Endothelial cell of umbilical vein (primary cell): ENCODE measurements around the gene BTG2. TPM values are rescaled to one million over a fixed set of nuclear protein-coding genes. Genes with fewer than 3 reads are reported as not detected.

Source experiments
- BruUV-seq: library from RNA; stranded (reverse); fragments of 400-500 nt; replicated peaks from 2 replicates; lab custom pipeline; 2021; lab: Mats Ljungman, UMichigan
- CTCF ChIA-PET: fragments of 300-600, 350-600 bp; sonication (Branson Sonifier 250); formaldehyde crosslinking; loops from one replicate; lab custom pipeline; 2021; ENCODE audit warnings: antibody characterized with exemption, inconsistent platforms; lab: Charles Lee
- POLR2A ChIA-PET: fragments of 300-600, 350-600 bp; sonication (Branson Sonifier 250); formaldehyde crosslinking; loops from one replicate; lab custom pipeline; 2021; ENCODE audit warnings: antibody characterized with exemption, inconsistent platforms; lab: Charles Lee
- DNase-seq: peaks from one replicate; pipeline ENCODE4 v3.0.0-alpha.2; 2011; ENCODE audit warnings: low read depth, low spot score
- FAIRE-seq: peaks from 2 replicates; lab custom pipeline; 2011; peaks lifted over from hg19 to GRCh38; lab: Jason Lieb, UNC
- H2AFZ ChIP-seq: 2 replicates; pipeline ENCODE4 v1.6.0; 2012; ENCODE audit warnings: low read depth, low read length, control low read depth, inconsistent platforms
- H3K27ac ChIP-seq: 2 replicates; pipeline ENCODE4 v1.5.1; 2011; ENCODE audit warnings: low read depth, mild to moderate bottlenecking, control low read depth, low read length, moderate library complexity; ENCODE audit not compliant: insufficient read depth
- H3K27me3 ChIP-seq, 2 experiments: 2 replicates each; pipeline versions ENCODE4 v1.6.0 to v1.6.1; 2011; ENCODE audit warnings: low read length in 2 of 2, mixed read lengths in 1 of 2; ENCODE audit not compliant: control insufficient read depth in 2 of 2, insufficient read depth in 2 of 2
- H3K36me3 ChIP-seq, 2 experiments: 2 replicates in 1 of 2; 3 replicates in 1 of 2; pipeline ENCODE4 v1.5.1; 2011; ENCODE audit warnings: low read length in 2 of 2, mild to moderate bottlenecking in 1 of 2, moderate library complexity in 1 of 2; ENCODE audit not compliant: control insufficient read depth in 2 of 2, insufficient read depth in 2 of 2; ENCODE audit errors: extremely low read depth in 1 of 2
- H3K4me1 ChIP-seq: 3 replicates; pipeline ENCODE4 v1.5.1; 2011; ENCODE audit warnings: mild to moderate bottlenecking, low read length; ENCODE audit not compliant: control insufficient read depth, insufficient read depth; ENCODE audit errors: extremely low read depth
- H3K4me2 ChIP-seq: 2 replicates; pipeline ENCODE4 v1.6.1; 2011; ENCODE audit warnings: low read length, control low read depth, mixed read lengths; ENCODE audit not compliant: insufficient read depth
- H3K4me3 ChIP-seq, 3 experiments: fragments of 200-600 bp in 1 of 3; sonication (generic), shearing (Covaris generic) in 1 of 3; replicated peaks in 1 of 3; 2 replicates each; pipeline ENCODE4 v1.5.1; 2011 to 2016; ENCODE audit warnings: control low read depth in 3 of 3, low read length in 3 of 3, mild to moderate bottlenecking in 2 of 3, inconsistent platforms in 1 of 3, low read depth in 1 of 3, moderate library complexity in 1 of 3; ENCODE audit not compliant: insufficient read depth in 1 of 3
- H3K79me2 ChIP-seq: 2 replicates; pipeline ENCODE4 v1.6.0; 2012; ENCODE audit warnings: low read length, inconsistent platforms; ENCODE audit not compliant: control insufficient read depth, insufficient read depth
- H3K9ac ChIP-seq: replicated peaks from 2 replicates; pipeline ENCODE3; 2011; ENCODE audit warnings: low read length, control low read depth; ENCODE audit not compliant: insufficient read depth; ENCODE audit errors: extremely low read depth
- H3K9me1 ChIP-seq: replicated peaks from 3 replicates; pipeline ENCODE4 v1.6.0; 2011; ENCODE audit warnings: mild to moderate bottlenecking, low read length; ENCODE audit not compliant: control insufficient read depth, insufficient read depth; ENCODE audit errors: extremely low read depth
- H3K9me3 ChIP-seq: replicated peaks from 2 replicates; pipeline ENCODE4 v1.5.1; 2012; ENCODE audit warnings: low read length, inconsistent platforms; ENCODE audit not compliant: control insufficient read depth, insufficient read depth
- H4K20me1 ChIP-seq: replicated peaks from 2 replicates; pipeline ENCODE3; 2011; ENCODE audit warnings: mild to moderate bottlenecking, low read length; ENCODE audit not compliant: control insufficient read depth, insufficient read depth; ENCODE audit errors: extremely low read depth
- EZH2 ChIP-seq: IDR thresholded peaks from 2 replicates; pipeline ENCODE4 v1.6.1; 2012; ENCODE audit warnings: borderline replicate concordance, low read depth, mild to moderate bottlenecking, moderate library complexity, low read length, inconsistent platforms; ENCODE audit not compliant: severe bottlenecking
- FOS ChIP-seq: IDR thresholded peaks from 2 replicates; pipeline ENCODE4 v1.6.1; 2011; ENCODE audit warnings: mild to moderate bottlenecking, low read length, moderate library complexity, borderline replicate concordance; ENCODE audit not compliant: insufficient read depth
- GATA2 ChIP-seq: IDR thresholded peaks from 2 replicates; pipeline ENCODE4 v1.7.0; 2011; ENCODE audit warnings: low read depth, mild to moderate bottlenecking, moderate library complexity, mixed read lengths, low read length; ENCODE audit not compliant: insufficient read length, insufficient read depth
- JUN ChIP-seq: IDR thresholded peaks from 2 replicates; pipeline ENCODE4 v1.6.1; 2011; ENCODE audit warnings: borderline replicate concordance, low read depth; ENCODE audit not compliant: insufficient read length, insufficient read depth
- MYC ChIP-seq: IDR thresholded peaks from one replicate; pipeline ENCODE4 v1.6.1; 2011; ENCODE audit warnings: mild to moderate bottlenecking, low read depth, low read length
- POLR2A ChIP-seq: IDR thresholded peaks from 2 replicates; pipeline ENCODE4 v1.6.1; 2012; ENCODE audit warnings: low read depth, mild to moderate bottlenecking, control low read depth, low read length
- POLR2AphosphoS5 ChIP-seq: IDR thresholded peaks from 2 replicates; pipeline ENCODE4 v1.6.1; 2012; ENCODE audit warnings: low read depth, mild to moderate bottlenecking, control low read depth, low read length, moderate library complexity; ENCODE audit not compliant: insufficient read depth
- dilution Hi-C: fragments of 300-500 bp; cut with MboI; formaldehyde crosslinking; loops from one replicate; pipeline ENCODE4 v1.15.0; 2019; ENCODE audit warnings: low sequenced_read_pairs; ENCODE audit not compliant: extremely low pct_ligation_motif_present
- intact Hi-C: fragments of 100-400 bp; cut with micrococcal nuclease; formaldehyde crosslinking; loops from one replicate; pipeline ENCODE4 v1.10.0; 2022
- polyA plus RNA-seq, 4 experiments: library from polyadenylated mRNA; depleted of rRNA in 3 of 4; stranded (reverse) in 3 of 4; unstranded in 1 of 4; fragments of >200 nt; gene quantifications; 2 replicates each; pipeline versions ENCODE4 v1.2.1 to v1.2.3, GENCODE V29; 2011 to 2012; ENCODE audit warnings: missing spikeins in 1 of 4
- total RNA-seq: library from RNA; stranded (reverse); gene quantifications from 2 replicates; pipeline ENCODE4 v1.2.3, GENCODE V29; 2021
- TF ChIP-seq, protein P1 (sequence below), 2 donors: IDR thresholded peaks; 1 replicate in 1 of 2; 2 replicates in 1 of 2; pipeline ENCODE4 v1.5.1; 2011; ENCODE audit warnings: low read length in 2 of 2, mild to moderate bottlenecking in 2 of 2, moderate library complexity in 2 of 2, control low read depth in 1 of 2, inconsistent platforms in 1 of 2, low read depth in 1 of 2; ENCODE audit not compliant: insufficient read depth in 1 of 2; ENCODE audit errors: extremely low read depth in 1 of 2
- TF ChIP-seq, protein P2 (sequence below): IDR thresholded peaks from 2 replicates; pipeline ENCODE4 v1.6.1; 2011; ENCODE audit not compliant: insufficient read depth, insufficient read length

Gene BTG2
- total and polyA plus RNA-seq, 2 donors (not counting 3 experiments of a cell fraction or from before 2014, with no cell fraction given), result 35.6 to 50.1 TPM

DNA sequence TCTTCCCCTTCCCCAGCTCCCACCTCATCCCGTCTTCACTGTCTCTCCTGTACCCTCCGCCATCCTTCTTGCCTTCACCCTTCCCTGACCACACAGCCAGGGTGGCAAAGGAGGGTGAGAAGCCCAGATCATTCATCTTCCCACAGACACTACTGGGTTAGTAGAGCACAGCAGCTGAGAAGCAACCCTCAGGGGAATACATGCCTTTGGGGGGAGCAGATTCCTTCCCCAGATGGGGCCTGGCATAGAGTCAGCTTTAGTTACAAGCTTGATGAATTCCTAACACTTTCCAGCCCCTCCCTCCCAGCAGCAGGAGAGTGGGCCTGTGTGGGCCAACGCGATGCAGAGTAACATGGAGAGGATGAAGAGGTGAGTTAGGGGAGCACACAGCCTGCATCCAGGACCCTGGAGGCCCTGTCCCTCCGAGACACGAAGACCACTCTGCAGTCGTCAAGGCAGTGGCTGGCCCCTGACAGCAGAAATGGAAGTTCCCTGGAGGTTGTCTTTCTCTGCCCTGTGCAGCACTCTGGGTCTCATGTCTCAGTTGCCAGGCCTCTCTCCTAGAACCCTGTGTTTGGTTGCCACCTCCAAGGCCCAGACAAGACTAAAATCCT, 8.8 kb upstream of the BTG2 start:
- no peak for DNase-seq
- no peak overlapping the region for H3K27ac ChIP-seq
- no peaks in the 10 kb centered on the region for H3K4me1 ChIP-seq

DNA sequence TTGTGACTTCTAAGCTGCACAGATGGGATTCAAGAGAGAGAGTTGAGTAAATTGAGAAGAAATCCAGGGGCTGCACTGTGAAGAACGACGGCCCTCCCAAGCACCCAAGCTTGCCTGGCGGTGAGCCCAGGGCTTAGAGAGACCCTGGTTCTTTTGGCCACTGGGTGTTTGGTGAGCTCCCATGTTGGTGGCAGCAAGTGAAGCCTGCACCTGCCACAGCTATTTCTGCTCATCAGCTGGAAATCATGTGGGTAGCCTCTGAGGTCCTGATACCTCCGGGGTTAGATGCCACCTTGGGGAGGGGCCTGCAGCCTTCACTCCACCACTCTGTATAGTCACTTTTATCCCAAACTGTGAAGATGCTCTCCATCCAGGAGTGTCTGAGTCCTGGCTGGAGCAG, 6.2 kb upstream of the BTG2 start:
- POLR2A ChIA-PET, result no interaction called here
- dilution Hi-C loops (no loop called here), intact Hi-C loops (no loop called here)
- Histone ChIP-seq H3K79me2 (no peaks in the 10 kb centered on the region), H4K20me1 (no peaks in the 10 kb centered on the region), H3K4me1 (no peaks in the 10 kb centered on the region), H2AFZ (no peak overlapping the region), H3K27me3 (peaks cover 11 to 24% of the 10 kb centered on the region in 2 experiments), H3K9me1 (no peaks in the 10 kb centered on the region), H3K4me3 (no peak overlapping the region), H3K36me3 (no peaks in the 10 kb centered on the region), H3K27ac (no peak overlapping the region), H3K9me3 (no peaks in the 10 kb centered on the region), H3K9ac (no peak overlapping the region), H3K4me2 (no peak overlapping the region)
- no peak for FAIRE-seq
- no TSS peak for BruUV-seq
- no peak for DNase-seq
- CTCF ChIA-PET, result interaction anchor here (0.6 to 3.3 kb wide), 4 partner anchors 25 to 39 kb away, joined by 4 to 17 read pairs (median 7); no protein-coding TSS in a partner anchor
- TF ChIP-seq FOS (no peak), GATA2 (no peak), EZH2 (no peak)
- TF ChIP-seq, protein P1, sequence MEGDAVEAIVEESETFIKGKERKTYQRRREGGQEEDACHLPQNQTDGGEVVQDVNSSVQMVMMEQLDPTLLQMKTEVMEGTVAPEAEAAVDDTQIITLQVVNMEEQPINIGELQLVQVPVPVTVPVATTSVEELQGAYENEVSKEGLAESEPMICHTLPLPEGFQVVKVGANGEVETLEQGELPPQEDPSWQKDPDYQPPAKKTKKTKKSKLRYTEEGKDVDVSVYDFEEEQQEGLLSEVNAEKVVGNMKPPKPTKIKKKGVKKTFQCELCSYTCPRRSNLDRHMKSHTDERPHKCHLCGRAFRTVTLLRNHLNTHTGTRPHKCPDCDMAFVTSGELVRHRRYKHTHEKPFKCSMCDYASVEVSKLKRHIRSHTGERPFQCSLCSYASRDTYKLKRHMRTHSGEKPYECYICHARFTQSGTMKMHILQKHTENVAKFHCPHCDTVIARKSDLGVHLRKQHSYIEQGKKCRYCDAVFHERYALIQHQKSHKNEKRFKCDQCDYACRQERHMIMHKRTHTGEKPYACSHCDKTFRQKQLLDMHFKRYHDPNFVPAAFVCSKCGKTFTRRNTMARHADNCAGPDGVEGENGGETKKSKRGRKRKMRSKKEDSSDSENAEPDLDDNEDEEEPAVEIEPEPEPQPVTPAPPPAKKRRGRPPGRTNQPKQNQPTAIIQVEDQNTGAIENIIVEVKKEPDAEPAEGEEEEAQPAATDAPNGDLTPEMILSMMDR (IDR thresholded peaks at IDR 0.05; ENCODE audit: extremely low read depth in 1 of 2, insufficient read depth in 1 of 2, low read depth in 1 of 2, low read length in 2 of 2), result no peak

More for the DNA sequence above, 8.8 kb upstream of the BTG2 start:
- no peaks in the 10 kb centered on the region for H4K20me1 ChIP-seq
- H3K9ac ChIP-seq, result no peak overlapping the region
- BruUV-seq, result no TSS peak
- H3K36me3 ChIP-seq, result no peaks in the 10 kb centered on the region
- peaks cover 11 to 24% of the 10 kb centered on the region in 2 experiments for H3K27me3 ChIP-seq
- H3K4me3 ChIP-seq, result no peak overlapping the region
- no peak overlapping the region for H3K4me2 ChIP-seq
- POLR2A ChIA-PET, result interaction anchor here (0.6 kb wide), 2 partner anchors 8 to 20 kb away, joined by 3 read pairs; no protein-coding TSS in a partner anchor
- H3K79me2 ChIP-seq, result no peaks in the 10 kb centered on the region
- intact Hi-C loops, result no loop called here
- no peaks in the 10 kb centered on the region for H3K9me1 ChIP-seq
- dilution Hi-C loops, result no loop called here
- no peaks in the 10 kb centered on the region for H3K9me3 ChIP-seq
- H2AFZ ChIP-seq, result no peak overlapping the region
- CTCF ChIA-PET, result interaction anchor here (0.7 to 2.8 kb wide), 4 partner anchors 24 to 42 kb away, joined by 3 to 12 read pairs (median 3); no protein-coding TSS in a partner anchor
- FAIRE-seq, result no peak
- no peak for TF ChIP-seq FOS
- TF ChIP-seq MYC, result no peak
- no peak for TF ChIP-seq GATA2
- no peak for TF ChIP-seq JUN
- TF ChIP-seq POLR2A, result no peak
- no peak for TF ChIP-seq EZH2
- TF ChIP-seq, protein P2, sequence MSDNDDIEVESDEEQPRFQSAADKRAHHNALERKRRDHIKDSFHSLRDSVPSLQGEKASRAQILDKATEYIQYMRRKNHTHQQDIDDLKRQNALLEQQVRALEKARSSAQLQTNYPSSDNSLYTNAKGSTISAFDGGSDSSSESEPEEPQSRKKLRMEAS, result no peak
- no peak for TF ChIP-seq POLR2AphosphoS5
